Panc1 (cell line): ENCODE results near the gene NT5DC2. TPM values are rescaled to one million over a fixed set of nuclear protein-coding genes. Genes with fewer than 3 reads are reported as not detected.

ENCODE experiments used
- ATAC-seq: fragments of 200-7000 bp; cut with Tn5 transposase; 2 replicates; pipeline ENCODE4 v1.9.1; 2020; ENCODE audit warnings: mild to moderate bottlenecking, moderate library complexity
- BruUV-seq: library from RNA; stranded (reverse); fragments of 400-500 nt; replicated peaks from 2 replicates; lab custom pipeline; 2021; lab: Mats Ljungman, UMichigan
- CTCF ChIA-PET: fragments of 300-600 bp; sonication (Branson Sonifier 250); formaldehyde crosslinking; loops from one replicate; lab custom pipeline; 2022; ENCODE audit warnings: antibody characterized with exemption; lab: Charles Lee
- POLR2A ChIA-PET: fragments of 300-600 bp; sonication (Branson Sonifier 250); formaldehyde crosslinking; loops from one replicate; lab custom pipeline; 2022; ENCODE audit warnings: antibody characterized with exemption; lab: Charles Lee
- DNase-seq: peaks from one replicate; pipeline ENCODE4 v3.0.0-alpha.2; 2010; ENCODE audit warnings: low read depth, low spot score
- H3K27ac ChIP-seq: 2 replicates; pipeline ENCODE4 v1.5.1; 2011; ENCODE audit warnings: mild to moderate bottlenecking, low read length, inconsistent platforms
- H3K27me3 ChIP-seq: fragments of 200-500 bp; sonication (Bioruptor generic); 2 replicates; pipeline ENCODE4 v1.6.0; 2014; ENCODE audit warnings: low read length, inconsistent platforms; ENCODE audit not compliant: control insufficient read depth, insufficient read depth
- H3K36me3 ChIP-seq: fragments of 200-500 bp; sonication (Bioruptor generic); 2 replicates; pipeline ENCODE4 v1.5.1; 2014; ENCODE audit warnings: inconsistent platforms, mild to moderate bottlenecking, low read length, moderate library complexity; ENCODE audit not compliant: control insufficient read depth, insufficient read depth
- H3K4me1 ChIP-seq: 2 replicates; pipeline ENCODE4 v1.5.1; 2011; ENCODE audit warnings: inconsistent platforms, mild to moderate bottlenecking, low read length, moderate library complexity; ENCODE audit not compliant: control insufficient read depth, insufficient read depth
- H3K4me3 ChIP-seq, 2 experiments: 2 replicates each; pipeline ENCODE4 v1.5.1; 2011 to 2012; ENCODE audit warnings: low read depth in 2 of 2, low read length in 2 of 2, mild to moderate bottlenecking in 2 of 2, inconsistent platforms in 1 of 2, moderate library complexity in 1 of 2
- H3K9me3 ChIP-seq: fragments of 200-500 bp; sonication (Bioruptor generic); 2 replicates; pipeline ENCODE4 v1.5.1; 2014; ENCODE audit warnings: low read depth, mild to moderate bottlenecking, inconsistent platforms, low read length, moderate library complexity; ENCODE audit not compliant: control insufficient read depth, insufficient read depth
- CTCF ChIP-seq: fragments of 450-650 bp; IDR thresholded peaks from 2 replicates; pipeline ENCODE4 v1.5.1; 2017; ENCODE audit warnings: mild to moderate bottlenecking
- POLR2AphosphoS5 ChIP-seq: IDR thresholded peaks from 2 replicates; pipeline ENCODE4 v1.6.1; 2012; ENCODE audit warnings: mild to moderate bottlenecking, low read depth, low read length, moderate library complexity
- REST ChIP-seq, 2 experiments: IDR thresholded peaks; 2 replicates each; pipeline ENCODE4 v1.6.1; 2011 to 2012; ENCODE audit warnings: low read depth in 2 of 2, control low read depth in 1 of 2, low read length in 1 of 2, mild to moderate bottlenecking in 1 of 2, moderate library complexity in 1 of 2; ENCODE audit not compliant: insufficient read depth in 1 of 2
- SIN3A ChIP-seq: IDR thresholded peaks from 2 replicates; pipeline ENCODE4 v1.6.1; 2012; ENCODE audit warnings: low read depth, mild to moderate bottlenecking, low read length, moderate library complexity, borderline replicate concordance; ENCODE audit not compliant: insufficient read depth
- TCF7L2 ChIP-seq: IDR thresholded peaks from 2 replicates; pipeline ENCODE4 v1.6.1; 2011; ENCODE audit warnings: mild to moderate bottlenecking, low read depth, low read length, inconsistent platforms
- in situ Hi-C: cut with HindIII; loops from 2 replicates; pipeline ENCODE4 v1.10.0; 2016; ENCODE audit warnings: low sequenced_read_pairs, low pct_unique_long_range_greater_than_20kb
- intact Hi-C: fragments of 100-400 bp; cut with micrococcal nuclease; formaldehyde crosslinking; loops from one replicate; pipeline ENCODE4 v1.10.0; 2022; ENCODE audit not compliant: unreplicated experiment
- total RNA-seq: library from RNA; stranded (reverse); gene quantifications from one replicate; pipeline ENCODE4 v1.2.1, GENCODE V29; 2021; ENCODE audit not compliant: unreplicated experiment

NT5DC2 gene
- total RNA-seq, 1 experiment from 2014 or later: 137 TPM

- ChIA-PET POLR2A (interaction anchor here (0.7 kb wide), 1 partner anchor 9 kb away, joined by 3 read pairs; no protein-coding TSS in a partner anchor), CTCF (no interaction called here)
- TF ChIP-seq TCF7L2: no peak
- no peak for TF ChIP-seq CTCF
- TF ChIP-seq SIN3A: peak; percentile 76; the same call in 1 of the 2 replicates
- TF ChIP-seq REST (IDR thresholded peaks at IDR 0.05; ENCODE audit: insufficient read depth in 1 of 2, low read depth in 2 of 2, low read length in 1 of 2): no peak
- TF ChIP-seq POLR2AphosphoS5: peak; percentile 93
- Histone ChIP-seq H3K36me3 (no peaks in the 10 kb centered on the region; the same call in 1 of the 2 replicates), H3K27me3 (no peaks in the 10 kb centered on the region), H3K9me3 (no peaks in the 10 kb centered on the region), H3K4me1 (peaks cover 21% of the 10 kb centered on the region), H3K27ac (peak within 1 kb of the TSS; percentile 92), H3K4me3 (peak within 1 kb of the TSS; percentile 90 to 94)
- ATAC-seq: peak; percentile 90
- intact Hi-C loops: no loop called here
- in situ Hi-C loops: no loop called here
- DNase-seq: peak; percentile 77
- BruUV-seq: no TSS peak
Measured at GRCh38 chr3:52536369-52537164, 2.9 kb upstream of the NT5DC2 start, which contains the start of gene UQCC5. Gene UQCC5 (plus strand): TSS chr3:52536605. CDS start chr3:52536756, 151 bp downstream.

GRCh38 chr3:52536112-52536368 lies 2.4 kb upstream of the NT5DC2 start:
- in situ Hi-C loops (no loop called here), intact Hi-C loops (no loop called here)
- DNase-seq (no peak), ATAC-seq (no peak)
- H3K36me3 ChIP-seq: no peaks in the 10 kb centered on the region; the same call in 1 of the 2 replicates
- peaks cover 21% of the 10 kb centered on the region for H3K4me1 ChIP-seq
- no peaks in the 10 kb centered on the region for H3K9me3 ChIP-seq
- CTCF ChIA-PET: no interaction called here
- peak overlapping the region; percentile 82 for H3K27ac ChIP-seq
- BruUV-seq: no TSS peak
- H3K27me3 ChIP-seq: no peaks in the 10 kb centered on the region
- H3K4me3 ChIP-seq: peak overlapping the region; percentile 25 to 49; a peak in 3 of 4 replicates
- POLR2A ChIA-PET: interaction anchor here (0.7 kb wide), 1 partner anchor 9 kb away, joined by 3 read pairs; no protein-coding TSS in a partner anchor
- TF ChIP-seq SIN3A (no peak), POLR2AphosphoS5 (no peak), TCF7L2 (no peak), CTCF (no peak), REST (IDR thresholded peaks at IDR 0.05; ENCODE audit: insufficient read depth in 1 of 2, low read depth in 2 of 2, low read length in 1 of 2) (no peak)
